Activated T-cell treated with anti-CD3 and anti-CD28 coated beads for 1 hour (primary cell): ENCODE data around the gene POLR3K.

ENCODE experiments used
- DNase-seq: peaks from one replicate; pipeline ENCODE4 v3.0.0-alpha.2; 2020; ENCODE audit warnings: low read depth

Gene POLR3K

GRCh38 chr16:78444-79150, 25.2 kb upstream of the POLR3K start:
- DNase-seq: no peak

GRCh38 chr16:77807-78443, 24.5 kb upstream of the POLR3K start, which contains the start of gene MPG:
Gene MPG (plus strand): TSS chr16:78225. CDS start chr16:78310, 85 bp downstream.
- DNase-seq: peak; percentile 75

- DNase-seq: no peak
Measured at GRCh38 chr16:77273-77806, 23.9 kb upstream of the POLR3K start.

- no peak for DNase-seq
Measured at GRCh38 chr16:76535-77272, 23.3 kb upstream of the POLR3K start.

- no peak for DNase-seq
Measured at GRCh38 chr16:75580-76501, 22.4 kb upstream of the POLR3K start.

- no peak for DNase-seq
Measured at GRCh38 chr16:74747-75334, 21.4 kb upstream of the POLR3K start.

- no peak for DNase-seq
Measured at GRCh38 chr16:74051-74746, 20.8 kb upstream of the POLR3K start.

GRCh38 chr16:72561-73548, 19.4 kb upstream of the POLR3K start, which contains the start of gene RHBDF1:
Gene RHBDF1 (minus strand): TSS chr16:72631. CDS start chr16:65015, 7,616 bp downstream.
- DNase-seq: no peak

- no peak for DNase-seq
Measured at GRCh38 chr16:71540-72401, 18.4 kb upstream of the POLR3K start.

- no peak for DNase-seq
Measured at GRCh38 chr16:71210-71539, 17.8 kb upstream of the POLR3K start.

- no peak for DNase-seq
Measured at GRCh38 chr16:69181-69580, 15.8 kb upstream of the POLR3K start.

GRCh38 chr16:67884-68789, 14.7 kb upstream of the POLR3K start:
- DNase-seq: no peak

- no peak for DNase-seq
Measured at GRCh38 chr16:67183-67791, 13.9 kb upstream of the POLR3K start.

- DNase-seq: no peak
Measured at GRCh38 chr16:66309-67182, 13.1 kb upstream of the POLR3K start.

- peak; percentile 84 for DNase-seq
Measured at GRCh38 chr16:65745-66144, 12.3 kb upstream of the POLR3K start.

GRCh38 chr16:64914-65255, 11.5 kb upstream of the POLR3K start:
- no peak for DNase-seq
